NB4 (cell line): ENCODE data around the gene SGO2.

Experiments
- DNase-seq: peaks from one replicate; pipeline ENCODE4 v3.0.0; 2010; ENCODE audit warnings: low read depth
- H3K4me3 ChIP-seq: one replicate; pipeline ENCODE4 v1.5.1; 2011; ENCODE audit warnings: mild to moderate bottlenecking, low read depth, low read length, moderate library complexity
- CTCF ChIP-seq: IDR thresholded peaks from one replicate; pipeline ENCODE4 v1.5.1; 2012; ENCODE audit warnings: low read depth, low read length
- MAX ChIP-seq: IDR thresholded peaks from 2 replicates; pipeline ENCODE4 v1.6.1; 2011; ENCODE audit warnings: low read depth, low read length
- MYC ChIP-seq: IDR thresholded peaks from 2 replicates; pipeline ENCODE4 v1.6.1; 2011; ENCODE audit warnings: low read depth, low read length
- POLR2A ChIP-seq: IDR thresholded peaks from 2 replicates; pipeline ENCODE4 v1.6.1; 2011; ENCODE audit warnings: mild to moderate bottlenecking; ENCODE audit not compliant: insufficient read length; ENCODE audit errors: extremely low read depth

SGO2 gene

GRCh38 chr2:200567932-200568331, 41.9 kb downstream of the SGO2 start:
- TF ChIP-seq MYC, result no peak
- no peak overlapping the region for H3K4me3 ChIP-seq
- no peak for DNase-seq

- TF ChIP-seq MAX (no peak), MYC (no peak), CTCF (no peak)
- DNase-seq, result peak; percentile 15
- H3K4me3 ChIP-seq, result no peak overlapping the region
Observed at GRCh38 chr2:200575957-200576356, 50.0 kb downstream of the SGO2 start.

- no peak for DNase-seq
- TF ChIP-seq MYC (no peak), CTCF (no peak), MAX (no peak), POLR2A (no peak)
- H3K4me3 ChIP-seq, result no peak overlapping the region
Observed at GRCh38 chr2:200577027-200577426, 51.0 kb downstream of the SGO2 start.

GRCh38 chr2:200578778-200579177, 52.8 kb downstream of the SGO2 start:
- H3K4me3 ChIP-seq, result no peak overlapping the region
- TF ChIP-seq MAX (no peak), CTCF (peak; percentile 55), POLR2A (no peak)
- peak; percentile 57 for DNase-seq

- no peak for DNase-seq
- no peak for TF ChIP-seq MYC
- no peak for TF ChIP-seq CTCF
- TF ChIP-seq MAX, result no peak
- TF ChIP-seq POLR2A, result no peak
- H3K4me3 ChIP-seq, result no peak overlapping the region
Observed at GRCh38 chr2:200584639-200585038, 58.6 kb downstream of the SGO2 start.

- no peak for DNase-seq
- no peak for TF ChIP-seq POLR2A
- no peak for TF ChIP-seq MYC
- TF ChIP-seq MAX, result no peak
- TF ChIP-seq CTCF, result no peak
- no peak overlapping the region for H3K4me3 ChIP-seq
Observed at GRCh38 chr2:200585340-200585729, 59.3 kb downstream of the SGO2 start.
